Measurements from ENCODE around the gene KRTAP5-1. TPM values are rescaled to one million over a fixed set of nuclear protein-coding genes. Genes with fewer than 3 reads are reported as not detected.
A peak's percentile ranks its signal among the peaks of the same experiment; 100 is the strongest.

The KRTAP5-1 gene
- total RNA-seq, 1 donor from 2014 or later = not detected

- ATAC-seq = no peak
- intact Hi-C loops (cut with micrococcal nuclease) = no loop called here
- DNase-seq = no peak
Observed at GRCh38 chr11:1549338-1550330, 35.4 kb downstream of the KRTAP5-1 start.

GRCh38 chr11:1548221-1549070 is 36.6 kb downstream of the KRTAP5-1 start:
- peak; percentile 82 for ATAC-seq
- intact Hi-C loops (cut with micrococcal nuclease) = no loop called here
- peak; percentile 85 for DNase-seq

GRCh38 chr11:1547467-1548098 is 37.5 kb downstream of the KRTAP5-1 start:
- intact Hi-C loops (cut with micrococcal nuclease) = no loop called here
- DNase-seq (no peak), ATAC-seq (peak; percentile 26)

- ATAC-seq (peak; percentile 63), DNase-seq (peak; percentile 79)
- intact Hi-C loops (cut with micrococcal nuclease) = no loop called here
Observed at GRCh38 chr11:1546536-1547466, 38.3 kb downstream of the KRTAP5-1 start.

GRCh38 chr11:1546077-1546535 is 39.0 kb downstream of the KRTAP5-1 start:
- intact Hi-C loops (cut with micrococcal nuclease) = no loop called here
- ATAC-seq (no peak), DNase-seq (no peak)

GRCh38 chr11:1545432-1545831 is 39.7 kb downstream of the KRTAP5-1 start:
- ATAC-seq (no peak), DNase-seq (no peak)
- intact Hi-C loops (cut with micrococcal nuclease) = no loop called here

GRCh38 chr11:1544536-1544935 is 40.5 kb downstream of the KRTAP5-1 start:
- intact Hi-C loops (cut with micrococcal nuclease) = no loop called here
- DNase-seq (no peak), ATAC-seq (no peak)

GRCh38 chr11:1543606-1544263 is 41.3 kb downstream of the KRTAP5-1 start:
- no peak for ATAC-seq
- no peak for DNase-seq
- intact Hi-C loops (cut with micrococcal nuclease) = no loop called here

GRCh38 chr11:1542267-1542666 is 42.8 kb downstream of the KRTAP5-1 start:
- intact Hi-C loops (cut with micrococcal nuclease) = no loop called here
- DNase-seq = no peak
- no peak for ATAC-seq

- ATAC-seq = peak; percentile 43
Observed at GRCh38 chr11:1541474-1542204, 43.4 kb downstream of the KRTAP5-1 start.

GRCh38 chr11:1540074-1540473 is 45.0 kb downstream of the KRTAP5-1 start:
- DNase-seq (no peak), ATAC-seq (no peak)
- intact Hi-C loops (cut with micrococcal nuclease) = no loop called here

More at GRCh38 chr11:1541474-1542204, 43.4 kb downstream of the KRTAP5-1 start:
- DNase-seq = no peak
- intact Hi-C loops (cut with micrococcal nuclease) = no loop called here

GRCh38 chr11:1538153-1538552 is 46.9 kb downstream of the KRTAP5-1 start:
- intact Hi-C loops (cut with micrococcal nuclease) = no loop called here
- ATAC-seq (no peak), DNase-seq (no peak)

GRCh38 chr11:1536065-1536843 is 48.8 kb downstream of the KRTAP5-1 start:
- ATAC-seq (peak; percentile 15), DNase-seq (peak; percentile 54)
- intact Hi-C loops (cut with micrococcal nuclease) = no loop called here

- peak; percentile 41 for DNase-seq
- intact Hi-C loops (cut with micrococcal nuclease) = no loop called here
- no peak for ATAC-seq
Observed at GRCh38 chr11:1534682-1535081, 50.4 kb downstream of the KRTAP5-1 start.
